Endothelial cell of umbilical vein (primary cell): ENCODE measurements around the gene DUSP5. TPM values are rescaled to one million over a fixed set of nuclear protein-coding genes. Genes with fewer than 3 reads are reported as not detected.
"Not testable (repeated sequence)": the region's sequence is repeated elsewhere in the genome, so short reads cannot be mapped to it uniquely, and the experiment has no call there.

Experiments used
- BruUV-seq: library from RNA; stranded (reverse); fragments of 400-500 nt; replicated peaks from 2 replicates; lab custom pipeline; 2021; lab: Mats Ljungman, UMichigan
- CTCF ChIA-PET: fragments of 300-600, 350-600 bp; sonication (Branson Sonifier 250); formaldehyde crosslinking; loops from one replicate; lab custom pipeline; 2021; ENCODE audit warnings: antibody characterized with exemption, inconsistent platforms; lab: Charles Lee
- POLR2A ChIA-PET: fragments of 300-600, 350-600 bp; sonication (Branson Sonifier 250); formaldehyde crosslinking; loops from one replicate; lab custom pipeline; 2021; ENCODE audit warnings: antibody characterized with exemption, inconsistent platforms; lab: Charles Lee
- DNase-seq: peaks from one replicate; pipeline ENCODE4 v3.0.0-alpha.2; 2011; ENCODE audit warnings: low read depth, low spot score
- FAIRE-seq: peaks from 2 replicates; lab custom pipeline; 2011; peaks lifted over from hg19 to GRCh38; lab: Jason Lieb, UNC
- H2AFZ ChIP-seq: 2 replicates; pipeline ENCODE4 v1.6.0; 2012; ENCODE audit warnings: low read depth, low read length, control low read depth, inconsistent platforms
- H3K27ac ChIP-seq: 2 replicates; pipeline ENCODE4 v1.5.1; 2011; ENCODE audit warnings: low read depth, mild to moderate bottlenecking, control low read depth, low read length, moderate library complexity; ENCODE audit not compliant: insufficient read depth
- H3K27me3 ChIP-seq, 2 experiments: 2 replicates each; pipeline versions ENCODE4 v1.6.0 to v1.6.1; 2011; ENCODE audit warnings: low read length in 2 of 2, mixed read lengths in 1 of 2; ENCODE audit not compliant: control insufficient read depth in 2 of 2, insufficient read depth in 2 of 2
- H3K36me3 ChIP-seq, 2 experiments: 2 replicates in 1 of 2; 3 replicates in 1 of 2; pipeline ENCODE4 v1.5.1; 2011; ENCODE audit warnings: low read length in 2 of 2, mild to moderate bottlenecking in 1 of 2, moderate library complexity in 1 of 2; ENCODE audit not compliant: control insufficient read depth in 2 of 2, insufficient read depth in 2 of 2; ENCODE audit errors: extremely low read depth in 1 of 2
- H3K4me1 ChIP-seq: 3 replicates; pipeline ENCODE4 v1.5.1; 2011; ENCODE audit warnings: mild to moderate bottlenecking, low read length; ENCODE audit not compliant: control insufficient read depth, insufficient read depth; ENCODE audit errors: extremely low read depth
- H3K4me2 ChIP-seq: 2 replicates; pipeline ENCODE4 v1.6.1; 2011; ENCODE audit warnings: low read length, control low read depth, mixed read lengths; ENCODE audit not compliant: insufficient read depth
- H3K4me3 ChIP-seq, 3 experiments: fragments of 200-600 bp in 1 of 3; sonication (generic), shearing (Covaris generic) in 1 of 3; replicated peaks in 1 of 3; 2 replicates each; pipeline ENCODE4 v1.5.1; 2011 to 2016; ENCODE audit warnings: control low read depth in 3 of 3, low read length in 3 of 3, mild to moderate bottlenecking in 2 of 3, inconsistent platforms in 1 of 3, low read depth in 1 of 3, moderate library complexity in 1 of 3; ENCODE audit not compliant: insufficient read depth in 1 of 3
- H3K79me2 ChIP-seq: 2 replicates; pipeline ENCODE4 v1.6.0; 2012; ENCODE audit warnings: low read length, inconsistent platforms; ENCODE audit not compliant: control insufficient read depth, insufficient read depth
- H3K9ac ChIP-seq: replicated peaks from 2 replicates; pipeline ENCODE3; 2011; ENCODE audit warnings: low read length, control low read depth; ENCODE audit not compliant: insufficient read depth; ENCODE audit errors: extremely low read depth
- H3K9me1 ChIP-seq: replicated peaks from 3 replicates; pipeline ENCODE4 v1.6.0; 2011; ENCODE audit warnings: mild to moderate bottlenecking, low read length; ENCODE audit not compliant: control insufficient read depth, insufficient read depth; ENCODE audit errors: extremely low read depth
- H3K9me3 ChIP-seq: replicated peaks from 2 replicates; pipeline ENCODE4 v1.5.1; 2012; ENCODE audit warnings: low read length, inconsistent platforms; ENCODE audit not compliant: control insufficient read depth, insufficient read depth
- H4K20me1 ChIP-seq: replicated peaks from 2 replicates; pipeline ENCODE3; 2011; ENCODE audit warnings: mild to moderate bottlenecking, low read length; ENCODE audit not compliant: control insufficient read depth, insufficient read depth; ENCODE audit errors: extremely low read depth
- EZH2 ChIP-seq: IDR thresholded peaks from 2 replicates; pipeline ENCODE4 v1.6.1; 2012; ENCODE audit warnings: borderline replicate concordance, low read depth, mild to moderate bottlenecking, moderate library complexity, low read length, inconsistent platforms; ENCODE audit not compliant: severe bottlenecking
- FOS ChIP-seq: IDR thresholded peaks from 2 replicates; pipeline ENCODE4 v1.6.1; 2011; ENCODE audit warnings: mild to moderate bottlenecking, low read length, moderate library complexity, borderline replicate concordance; ENCODE audit not compliant: insufficient read depth
- GATA2 ChIP-seq: IDR thresholded peaks from 2 replicates; pipeline ENCODE4 v1.7.0; 2011; ENCODE audit warnings: low read depth, mild to moderate bottlenecking, moderate library complexity, mixed read lengths, low read length; ENCODE audit not compliant: insufficient read length, insufficient read depth
- JUN ChIP-seq: IDR thresholded peaks from 2 replicates; pipeline ENCODE4 v1.6.1; 2011; ENCODE audit warnings: borderline replicate concordance, low read depth; ENCODE audit not compliant: insufficient read length, insufficient read depth
- MYC ChIP-seq: IDR thresholded peaks from one replicate; pipeline ENCODE4 v1.6.1; 2011; ENCODE audit warnings: mild to moderate bottlenecking, low read depth, low read length
- POLR2A ChIP-seq: IDR thresholded peaks from 2 replicates; pipeline ENCODE4 v1.6.1; 2012; ENCODE audit warnings: low read depth, mild to moderate bottlenecking, control low read depth, low read length
- POLR2AphosphoS5 ChIP-seq: IDR thresholded peaks from 2 replicates; pipeline ENCODE4 v1.6.1; 2012; ENCODE audit warnings: low read depth, mild to moderate bottlenecking, control low read depth, low read length, moderate library complexity; ENCODE audit not compliant: insufficient read depth
- dilution Hi-C: fragments of 300-500 bp; cut with MboI; formaldehyde crosslinking; loops from one replicate; pipeline ENCODE4 v1.15.0; 2019; ENCODE audit warnings: low sequenced_read_pairs; ENCODE audit not compliant: extremely low pct_ligation_motif_present
- intact Hi-C: fragments of 100-400 bp; cut with micrococcal nuclease; formaldehyde crosslinking; loops from one replicate; pipeline ENCODE4 v1.10.0; 2022
- polyA plus RNA-seq, 4 experiments: library from polyadenylated mRNA; depleted of rRNA in 3 of 4; stranded (reverse) in 3 of 4; unstranded in 1 of 4; fragments of >200 nt; gene quantifications; 2 replicates each; pipeline versions ENCODE4 v1.2.1 to v1.2.3, GENCODE V29; 2011 to 2012; ENCODE audit warnings: missing spikeins in 1 of 4
- total RNA-seq: library from RNA; stranded (reverse); gene quantifications from 2 replicates; pipeline ENCODE4 v1.2.3, GENCODE V29; 2021
- TF ChIP-seq, protein P1 (sequence below): IDR thresholded peaks from 2 replicates; pipeline ENCODE4 v1.6.1; 2011; ENCODE audit not compliant: insufficient read depth, insufficient read length
- TF ChIP-seq, protein P2 (sequence below), 2 donors: IDR thresholded peaks; 1 replicate in 1 of 2; 2 replicates in 1 of 2; pipeline ENCODE4 v1.5.1; 2011; ENCODE audit warnings: low read length in 2 of 2, mild to moderate bottlenecking in 2 of 2, moderate library complexity in 2 of 2, control low read depth in 1 of 2, inconsistent platforms in 1 of 2, low read depth in 1 of 2; ENCODE audit not compliant: insufficient read depth in 1 of 2; ENCODE audit errors: extremely low read depth in 1 of 2

The DUSP5 gene
- total and polyA plus RNA-seq, 2 donors (not counting 3 experiments of a cell fraction or from before 2014, with no cell fraction given), result 12.2 to 25.2 TPM

DNA sequence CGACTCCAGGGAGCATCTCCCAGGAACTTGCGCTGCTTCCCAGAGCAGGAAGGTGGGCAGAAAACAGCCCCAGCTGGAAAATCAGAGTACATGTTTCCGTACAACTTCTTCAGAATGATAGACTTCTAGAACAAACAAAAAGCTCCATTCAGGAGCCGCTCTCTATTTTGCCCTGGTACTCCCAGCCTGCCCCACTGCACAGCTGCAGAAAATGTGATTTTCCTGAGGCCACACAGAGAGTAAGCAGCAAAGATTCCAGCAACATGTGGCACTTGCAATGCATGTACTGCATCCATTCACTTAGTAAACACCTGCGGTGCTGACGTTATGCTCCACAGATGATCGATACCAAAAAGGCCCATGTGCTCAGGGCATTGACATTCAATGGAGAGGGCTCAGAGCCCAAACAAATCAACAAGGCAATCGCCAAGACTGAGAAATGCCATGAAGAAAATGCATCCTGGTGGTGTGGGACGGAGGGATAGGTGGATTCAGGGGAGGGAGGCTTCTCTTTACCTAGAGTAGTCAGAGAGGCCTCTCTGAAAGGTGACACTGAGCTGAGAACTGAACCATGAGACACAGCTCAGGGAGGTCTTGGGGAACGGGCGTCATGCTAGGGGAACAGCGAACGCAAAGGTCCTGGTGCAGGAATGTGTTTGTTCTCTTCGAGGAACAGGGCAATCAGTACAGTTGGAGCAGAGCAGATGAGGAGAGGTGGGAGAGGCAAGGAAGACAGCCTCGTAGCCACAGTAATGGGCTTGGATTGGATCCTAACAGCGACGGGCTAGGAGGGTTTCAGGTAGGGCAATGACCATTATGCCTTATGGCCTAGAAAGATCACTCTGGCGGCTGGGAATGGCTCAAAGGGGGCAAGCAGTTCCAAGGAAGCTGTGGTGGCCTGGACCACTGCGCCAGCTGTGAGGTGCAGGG is 35.3 kb upstream of the DUSP5 start:
- intact Hi-C loops (no loop called here), dilution Hi-C loops (no loop called here)
- no peaks in the 10 kb centered on the region for H3K27me3 ChIP-seq
- H3K4me3 ChIP-seq, result no peak overlapping the region
- H3K9ac ChIP-seq, result no peak overlapping the region
- H3K36me3 ChIP-seq, result no peaks in the 10 kb centered on the region
- no peak overlapping the region for H3K4me2 ChIP-seq
- H3K9me1 ChIP-seq, result no peaks in the 10 kb centered on the region
- FAIRE-seq (no peak), DNase-seq (no peak)
- no peaks in the 10 kb centered on the region for H3K9me3 ChIP-seq
- no peaks in the 10 kb centered on the region for H3K79me2 ChIP-seq
- H3K27ac ChIP-seq, result no peak overlapping the region
- POLR2A ChIA-PET, result no interaction called here
- no peak overlapping the region for H2AFZ ChIP-seq
- BruUV-seq, result no TSS peak
- H3K4me1 ChIP-seq, result peaks cover 18% of the 10 kb centered on the region
- CTCF ChIA-PET, result no interaction called here
- no peaks in the 10 kb centered on the region for H4K20me1 ChIP-seq
- TF ChIP-seq JUN, result no peak
- no peak for TF ChIP-seq GATA2
- TF ChIP-seq POLR2AphosphoS5, result no peak
- TF ChIP-seq, protein P1, sequence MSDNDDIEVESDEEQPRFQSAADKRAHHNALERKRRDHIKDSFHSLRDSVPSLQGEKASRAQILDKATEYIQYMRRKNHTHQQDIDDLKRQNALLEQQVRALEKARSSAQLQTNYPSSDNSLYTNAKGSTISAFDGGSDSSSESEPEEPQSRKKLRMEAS, result no peak
- TF ChIP-seq POLR2A, result no peak
- TF ChIP-seq, protein P2, sequence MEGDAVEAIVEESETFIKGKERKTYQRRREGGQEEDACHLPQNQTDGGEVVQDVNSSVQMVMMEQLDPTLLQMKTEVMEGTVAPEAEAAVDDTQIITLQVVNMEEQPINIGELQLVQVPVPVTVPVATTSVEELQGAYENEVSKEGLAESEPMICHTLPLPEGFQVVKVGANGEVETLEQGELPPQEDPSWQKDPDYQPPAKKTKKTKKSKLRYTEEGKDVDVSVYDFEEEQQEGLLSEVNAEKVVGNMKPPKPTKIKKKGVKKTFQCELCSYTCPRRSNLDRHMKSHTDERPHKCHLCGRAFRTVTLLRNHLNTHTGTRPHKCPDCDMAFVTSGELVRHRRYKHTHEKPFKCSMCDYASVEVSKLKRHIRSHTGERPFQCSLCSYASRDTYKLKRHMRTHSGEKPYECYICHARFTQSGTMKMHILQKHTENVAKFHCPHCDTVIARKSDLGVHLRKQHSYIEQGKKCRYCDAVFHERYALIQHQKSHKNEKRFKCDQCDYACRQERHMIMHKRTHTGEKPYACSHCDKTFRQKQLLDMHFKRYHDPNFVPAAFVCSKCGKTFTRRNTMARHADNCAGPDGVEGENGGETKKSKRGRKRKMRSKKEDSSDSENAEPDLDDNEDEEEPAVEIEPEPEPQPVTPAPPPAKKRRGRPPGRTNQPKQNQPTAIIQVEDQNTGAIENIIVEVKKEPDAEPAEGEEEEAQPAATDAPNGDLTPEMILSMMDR (IDR thresholded peaks at IDR 0.05; ENCODE audit: extremely low read depth in 1 of 2, insufficient read depth in 1 of 2, low read depth in 1 of 2, low read length in 2 of 2), result no peak
- TF ChIP-seq EZH2, result no peak
- no peak for TF ChIP-seq MYC
- no peak for TF ChIP-seq FOS

DNA sequence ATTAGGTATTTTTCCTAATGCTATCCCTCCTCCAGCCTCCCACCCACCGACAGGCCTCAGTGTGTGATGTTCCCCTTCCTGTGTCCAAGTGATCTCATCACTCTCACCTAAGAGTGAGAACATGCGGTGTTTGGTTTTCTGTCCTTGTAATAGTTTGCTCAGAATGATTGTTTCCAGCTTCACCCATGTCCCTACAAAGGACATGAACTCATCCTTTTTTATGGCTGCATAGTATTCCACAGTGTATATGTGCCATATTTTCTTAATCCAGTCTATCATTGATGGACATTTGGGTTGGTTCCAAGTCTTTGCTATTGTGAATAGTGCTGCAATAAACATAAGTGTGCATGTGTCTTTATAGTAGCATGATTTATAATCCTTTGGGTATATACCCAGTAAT is 29.4 kb upstream of the DUSP5 start:
- H3K4me2 ChIP-seq, H3K79me2 ChIP-seq, H3K27ac ChIP-seq, H3K9ac ChIP-seq, CTCF ChIA-PET, H3K9me3 ChIP-seq, BruUV-seq, intact Hi-C loops, FAIRE-seq, POLR2A ChIA-PET, H2AFZ ChIP-seq, H3K27me3 ChIP-seq, H3K36me3 ChIP-seq, dilution Hi-C loops, H4K20me1 ChIP-seq, H3K4me3 ChIP-seq, DNase-seq, H3K4me1 ChIP-seq, H3K9me1 ChIP-seq: not testable (repeated sequence)
